Activated B cell treated with CpG ODN at 0.5 μM for 24 hours (primary cell): ENCODE results near the gene PDP2. TPM values are rescaled to one million over a fixed set of nuclear protein-coding genes. Genes with fewer than 3 reads are reported as not detected.

Experiments used
- ATAC-seq: fragments of 200-7000 bp; cut with Tn5 transposase; one replicate; pipeline ENCODE4 v1.10.0; 2021; ENCODE audit warnings: low read depth, mild to moderate bottlenecking, moderate library complexity
- CTCF ChIA-PET: fragments of 350-600 bp; sonication (Branson Sonifier 250); formaldehyde crosslinking; loops from one replicate; lab custom pipeline; 2021; ENCODE audit warnings: antibody characterized with exemption; lab: Charles Lee
- POLR2A ChIA-PET: fragments of 350-600 bp; sonication (Branson Sonifier 250); formaldehyde crosslinking; loops from one replicate; lab custom pipeline; 2021; ENCODE audit warnings: antibody characterized with exemption; lab: Charles Lee
- DNase-seq: peaks from one replicate; pipeline ENCODE4 v3.0.0; 2022
- H3K27ac Mint-ChIP-seq: one replicate; pipeline ENCODE4 v1.8.0; 2020; ENCODE audit warnings: mixed read lengths
- H3K27me3 Mint-ChIP-seq: one replicate; pipeline ENCODE4 v1.8.0; 2021; ENCODE audit warnings: mixed read lengths
- H3K36me3 Mint-ChIP-seq: one replicate; pipeline ENCODE4 v1.8.0; 2021; ENCODE audit warnings: low read depth, mixed read lengths
- H3K4me1 Mint-ChIP-seq: one replicate; pipeline ENCODE4 v1.8.0; 2021; ENCODE audit warnings: mixed read lengths
- H3K4me3 Mint-ChIP-seq: one replicate; pipeline ENCODE4 v1.8.0; 2020; ENCODE audit warnings: mild to moderate bottlenecking, mixed read lengths
- H3K9me3 Mint-ChIP-seq: one replicate; pipeline ENCODE4 v1.8.0; 2020; ENCODE audit warnings: mixed read lengths
- intact Hi-C: fragments of 100-400 bp; cut with micrococcal nuclease; formaldehyde crosslinking; loops from one replicate; pipeline ENCODE4 v1.15.1; 2024
- total RNA-seq: library from RNA; stranded (reverse); gene quantifications from 2 replicates; pipeline ENCODE4 v1.2.3, GENCODE V29; 2022
- TF ChIP-seq, protein P1 (sequence below): fragments of 200-600 bp; IDR thresholded peaks from one replicate; pipeline ENCODE4 v1.8.0; 2022; ENCODE audit warnings: antibody characterized with exemption, mild to moderate bottlenecking

The PDP2 gene
- total RNA-seq, 1 donor from 2014 or later: 13.2 TPM

DNA sequence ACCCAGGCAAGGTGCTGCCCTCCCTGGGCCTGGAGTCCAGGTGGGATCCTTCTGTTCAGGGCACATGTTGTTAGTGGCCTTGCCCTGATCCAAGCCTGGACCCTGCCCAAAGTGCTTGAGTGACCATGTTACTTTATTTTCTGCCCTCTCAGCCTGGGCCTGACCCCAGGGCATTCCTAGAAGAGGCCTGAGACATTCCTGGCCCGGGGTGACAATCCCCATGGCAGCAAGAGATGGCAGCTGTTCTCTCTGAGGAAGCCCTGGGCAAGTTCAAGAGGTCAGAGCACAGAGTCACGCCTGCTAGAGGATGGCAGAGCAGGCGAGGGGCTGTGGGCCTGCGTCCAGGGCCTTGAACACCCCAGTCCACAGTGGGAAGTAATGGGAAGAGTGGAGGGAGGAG lies 33.4 kb downstream of the PDP2 start:
- TF ChIP-seq, protein P1, sequence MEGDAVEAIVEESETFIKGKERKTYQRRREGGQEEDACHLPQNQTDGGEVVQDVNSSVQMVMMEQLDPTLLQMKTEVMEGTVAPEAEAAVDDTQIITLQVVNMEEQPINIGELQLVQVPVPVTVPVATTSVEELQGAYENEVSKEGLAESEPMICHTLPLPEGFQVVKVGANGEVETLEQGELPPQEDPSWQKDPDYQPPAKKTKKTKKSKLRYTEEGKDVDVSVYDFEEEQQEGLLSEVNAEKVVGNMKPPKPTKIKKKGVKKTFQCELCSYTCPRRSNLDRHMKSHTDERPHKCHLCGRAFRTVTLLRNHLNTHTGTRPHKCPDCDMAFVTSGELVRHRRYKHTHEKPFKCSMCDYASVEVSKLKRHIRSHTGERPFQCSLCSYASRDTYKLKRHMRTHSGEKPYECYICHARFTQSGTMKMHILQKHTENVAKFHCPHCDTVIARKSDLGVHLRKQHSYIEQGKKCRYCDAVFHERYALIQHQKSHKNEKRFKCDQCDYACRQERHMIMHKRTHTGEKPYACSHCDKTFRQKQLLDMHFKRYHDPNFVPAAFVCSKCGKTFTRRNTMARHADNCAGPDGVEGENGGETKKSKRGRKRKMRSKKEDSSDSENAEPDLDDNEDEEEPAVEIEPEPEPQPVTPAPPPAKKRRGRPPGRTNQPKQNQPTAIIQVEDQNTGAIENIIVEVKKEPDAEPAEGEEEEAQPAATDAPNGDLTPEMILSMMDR: no peak
- DNase-seq (no peak), ATAC-seq (no peak)
- Mint-ChIP-seq H3K4me3 (no peak overlapping the region), H3K27me3 (peaks cover 3% of the 10 kb centered on the region), H3K9me3 (no peaks in the 10 kb centered on the region), H3K27ac (no peak overlapping the region), H3K36me3 (no peaks in the 10 kb centered on the region), H3K4me1 (no peaks in the 10 kb centered on the region)
- CTCF ChIA-PET: no interaction called here
- POLR2A ChIA-PET: no interaction called here
- intact Hi-C loops: no loop called here

DNA sequence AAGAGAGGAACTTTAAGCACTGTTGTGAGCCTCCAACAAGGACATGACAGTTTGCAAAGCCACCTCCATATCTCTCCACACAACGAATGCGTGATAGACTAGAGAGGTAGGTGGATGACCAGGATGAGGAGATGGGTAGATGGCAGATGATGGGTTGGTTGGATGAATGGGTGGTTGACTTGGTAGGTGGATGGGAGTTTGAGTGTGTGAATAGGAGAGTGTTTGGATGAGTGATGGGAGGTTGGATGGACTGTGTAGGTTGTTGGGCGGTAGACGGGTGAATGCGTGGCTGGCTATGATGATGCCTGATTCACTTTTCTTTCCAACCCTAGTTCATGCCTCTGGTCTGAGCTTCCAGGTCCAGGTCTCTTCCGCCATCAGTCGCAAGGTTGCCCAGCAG lies 34.2 kb downstream of the PDP2 start:
- intact Hi-C loops: no loop called here
- Mint-ChIP-seq H3K9me3 (no peaks in the 10 kb centered on the region), H3K4me3 (no peak overlapping the region), H3K27ac (no peak overlapping the region), H3K36me3 (no peaks in the 10 kb centered on the region), H3K27me3 (peaks cover 5% of the 10 kb centered on the region), H3K4me1 (no peaks in the 10 kb centered on the region)
- DNase-seq: no peak
- TF ChIP-seq, protein P1: no peak
- POLR2A ChIA-PET: no interaction called here
- CTCF ChIA-PET: no interaction called here
- ATAC-seq: no peak

DNA sequence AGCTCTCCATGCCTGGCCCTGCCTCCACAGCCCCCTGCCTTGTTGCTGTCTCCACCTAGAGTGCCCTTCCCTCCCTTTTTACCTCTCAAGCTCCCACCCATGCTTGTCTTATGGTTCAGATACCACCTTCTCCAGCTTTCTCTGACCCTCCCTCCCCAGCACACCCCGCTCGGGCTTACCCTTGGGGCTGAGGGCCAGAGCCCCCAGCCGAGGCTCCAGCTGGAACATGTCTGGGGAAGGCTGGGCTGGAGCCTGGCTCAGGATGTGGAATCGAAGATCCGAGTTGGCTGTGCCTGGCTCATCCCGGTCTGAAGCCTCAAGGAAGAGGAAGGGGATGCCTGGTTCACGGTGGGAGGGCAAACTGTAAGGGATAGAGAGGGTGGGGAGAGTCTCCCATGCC lies 34.7 kb downstream of the PDP2 start:
- no peaks in the 10 kb centered on the region for H3K36me3 Mint-ChIP-seq
- TF ChIP-seq, protein P1: no peak
- no peaks in the 10 kb centered on the region for H3K9me3 Mint-ChIP-seq
- ChIA-PET POLR2A (no interaction called here), CTCF (no interaction called here)
- no peak overlapping the region for H3K27ac Mint-ChIP-seq
- H3K27me3 Mint-ChIP-seq: peaks cover 5% of the 10 kb centered on the region
- ATAC-seq (no peak), DNase-seq (no peak)
- no peaks in the 10 kb centered on the region for H3K4me1 Mint-ChIP-seq
- intact Hi-C loops: no loop called here
- H3K4me3 Mint-ChIP-seq: no peak overlapping the region

GRCh38 chr16:66916518-66916917 lies 36.2 kb downstream of the PDP2 start:
- intact Hi-C loops: no loop called here
- H3K27ac Mint-ChIP-seq: no peak overlapping the region
- no peaks in the 10 kb centered on the region for H3K9me3 Mint-ChIP-seq
- ChIA-PET POLR2A (no interaction called here), CTCF (no interaction called here)
- no peaks in the 10 kb centered on the region for H3K4me1 Mint-ChIP-seq
- H3K27me3 Mint-ChIP-seq: peaks cover 9% of the 10 kb centered on the region
- H3K36me3 Mint-ChIP-seq: no peaks in the 10 kb centered on the region
- H3K4me3 Mint-ChIP-seq: no peak overlapping the region
- no peak for DNase-seq
- TF ChIP-seq, protein P1: no peak
- ATAC-seq: no peak

- intact Hi-C loops: no loop called here
- DNase-seq (no peak), ATAC-seq (no peak)
- H3K4me3 Mint-ChIP-seq: no peak overlapping the region
- H3K27me3 Mint-ChIP-seq: peaks cover 9% of the 10 kb centered on the region
- H3K9me3 Mint-ChIP-seq: no peaks in the 10 kb centered on the region
- CTCF ChIA-PET: interaction anchor here (0.6 kb wide), 1 partner anchor 899 kb away, joined by 3 read pairs; no protein-coding TSS in a partner anchor
- H3K36me3 Mint-ChIP-seq: no peaks in the 10 kb centered on the region
- TF ChIP-seq, protein P1: no peak
- POLR2A ChIA-PET: no interaction called here
- H3K4me1 Mint-ChIP-seq: no peaks in the 10 kb centered on the region
- no peak overlapping the region for H3K27ac Mint-ChIP-seq
Observed at GRCh38 chr16:66917741-66918140, 37.4 kb downstream of the PDP2 start.
